Endothelial cell of umbilical vein (primary cell): ENCODE data around the gene SMURF2. TPM values are rescaled to one million over a fixed set of nuclear protein-coding genes. Genes with fewer than 3 reads are reported as not detected.

Experiments
- BruUV-seq: library from RNA; stranded (reverse); fragments of 400-500 nt; replicated peaks from 2 replicates; lab custom pipeline; 2021; lab: Mats Ljungman, UMichigan
- CTCF ChIA-PET: fragments of 300-600, 350-600 bp; sonication (Branson Sonifier 250); formaldehyde crosslinking; loops from one replicate; lab custom pipeline; 2021; ENCODE audit warnings: antibody characterized with exemption, inconsistent platforms; lab: Charles Lee
- POLR2A ChIA-PET: fragments of 300-600, 350-600 bp; sonication (Branson Sonifier 250); formaldehyde crosslinking; loops from one replicate; lab custom pipeline; 2021; ENCODE audit warnings: antibody characterized with exemption, inconsistent platforms; lab: Charles Lee
- DNase-seq: peaks from one replicate; pipeline ENCODE4 v3.0.0-alpha.2; 2011; ENCODE audit warnings: low read depth, low spot score
- FAIRE-seq: peaks from 2 replicates; lab custom pipeline; 2011; peaks lifted over from hg19 to GRCh38; lab: Jason Lieb, UNC
- H2AFZ ChIP-seq: 2 replicates; pipeline ENCODE4 v1.6.0; 2012; ENCODE audit warnings: low read depth, low read length, control low read depth, inconsistent platforms
- H3K27ac ChIP-seq: 2 replicates; pipeline ENCODE4 v1.5.1; 2011; ENCODE audit warnings: low read depth, mild to moderate bottlenecking, control low read depth, low read length, moderate library complexity; ENCODE audit not compliant: insufficient read depth
- H3K27me3 ChIP-seq, 2 experiments: 2 replicates each; pipeline versions ENCODE4 v1.6.0 to v1.6.1; 2011; ENCODE audit warnings: low read length in 2 of 2, mixed read lengths in 1 of 2; ENCODE audit not compliant: control insufficient read depth in 2 of 2, insufficient read depth in 2 of 2
- H3K36me3 ChIP-seq, 2 experiments: 2 replicates in 1 of 2; 3 replicates in 1 of 2; pipeline ENCODE4 v1.5.1; 2011; ENCODE audit warnings: low read length in 2 of 2, mild to moderate bottlenecking in 1 of 2, moderate library complexity in 1 of 2; ENCODE audit not compliant: control insufficient read depth in 2 of 2, insufficient read depth in 2 of 2; ENCODE audit errors: extremely low read depth in 1 of 2
- H3K4me1 ChIP-seq: 3 replicates; pipeline ENCODE4 v1.5.1; 2011; ENCODE audit warnings: mild to moderate bottlenecking, low read length; ENCODE audit not compliant: control insufficient read depth, insufficient read depth; ENCODE audit errors: extremely low read depth
- H3K4me2 ChIP-seq: 2 replicates; pipeline ENCODE4 v1.6.1; 2011; ENCODE audit warnings: low read length, control low read depth, mixed read lengths; ENCODE audit not compliant: insufficient read depth
- H3K4me3 ChIP-seq, 3 experiments: fragments of 200-600 bp in 1 of 3; sonication (generic), shearing (Covaris generic) in 1 of 3; replicated peaks in 1 of 3; 2 replicates each; pipeline ENCODE4 v1.5.1; 2011 to 2016; ENCODE audit warnings: control low read depth in 3 of 3, low read length in 3 of 3, mild to moderate bottlenecking in 2 of 3, inconsistent platforms in 1 of 3, low read depth in 1 of 3, moderate library complexity in 1 of 3; ENCODE audit not compliant: insufficient read depth in 1 of 3
- H3K79me2 ChIP-seq: 2 replicates; pipeline ENCODE4 v1.6.0; 2012; ENCODE audit warnings: low read length, inconsistent platforms; ENCODE audit not compliant: control insufficient read depth, insufficient read depth
- H3K9ac ChIP-seq: replicated peaks from 2 replicates; pipeline ENCODE3; 2011; ENCODE audit warnings: low read length, control low read depth; ENCODE audit not compliant: insufficient read depth; ENCODE audit errors: extremely low read depth
- H3K9me1 ChIP-seq: replicated peaks from 3 replicates; pipeline ENCODE4 v1.6.0; 2011; ENCODE audit warnings: mild to moderate bottlenecking, low read length; ENCODE audit not compliant: control insufficient read depth, insufficient read depth; ENCODE audit errors: extremely low read depth
- H3K9me3 ChIP-seq: replicated peaks from 2 replicates; pipeline ENCODE4 v1.5.1; 2012; ENCODE audit warnings: low read length, inconsistent platforms; ENCODE audit not compliant: control insufficient read depth, insufficient read depth
- H4K20me1 ChIP-seq: replicated peaks from 2 replicates; pipeline ENCODE3; 2011; ENCODE audit warnings: mild to moderate bottlenecking, low read length; ENCODE audit not compliant: control insufficient read depth, insufficient read depth; ENCODE audit errors: extremely low read depth
- CTCF ChIP-seq, 2 donors: IDR thresholded peaks; 1 replicate in 1 of 2; 2 replicates in 1 of 2; pipeline ENCODE4 v1.5.1; 2011; ENCODE audit warnings: low read length in 2 of 2, mild to moderate bottlenecking in 2 of 2, moderate library complexity in 2 of 2, control low read depth in 1 of 2, inconsistent platforms in 1 of 2, low read depth in 1 of 2; ENCODE audit not compliant: insufficient read depth in 1 of 2; ENCODE audit errors: extremely low read depth in 1 of 2
- EZH2 ChIP-seq: IDR thresholded peaks from 2 replicates; pipeline ENCODE4 v1.6.1; 2012; ENCODE audit warnings: borderline replicate concordance, low read depth, mild to moderate bottlenecking, moderate library complexity, low read length, inconsistent platforms; ENCODE audit not compliant: severe bottlenecking
- FOS ChIP-seq: IDR thresholded peaks from 2 replicates; pipeline ENCODE4 v1.6.1; 2011; ENCODE audit warnings: mild to moderate bottlenecking, low read length, moderate library complexity, borderline replicate concordance; ENCODE audit not compliant: insufficient read depth
- GATA2 ChIP-seq: IDR thresholded peaks from 2 replicates; pipeline ENCODE4 v1.7.0; 2011; ENCODE audit warnings: low read depth, mild to moderate bottlenecking, moderate library complexity, mixed read lengths, low read length; ENCODE audit not compliant: insufficient read length, insufficient read depth
- JUN ChIP-seq: IDR thresholded peaks from 2 replicates; pipeline ENCODE4 v1.6.1; 2011; ENCODE audit warnings: borderline replicate concordance, low read depth; ENCODE audit not compliant: insufficient read length, insufficient read depth
- MAX ChIP-seq: IDR thresholded peaks from 2 replicates; pipeline ENCODE4 v1.6.1; 2011; ENCODE audit not compliant: insufficient read depth, insufficient read length
- MYC ChIP-seq: IDR thresholded peaks from one replicate; pipeline ENCODE4 v1.6.1; 2011; ENCODE audit warnings: mild to moderate bottlenecking, low read depth, low read length
- POLR2A ChIP-seq: IDR thresholded peaks from 2 replicates; pipeline ENCODE4 v1.6.1; 2012; ENCODE audit warnings: low read depth, mild to moderate bottlenecking, control low read depth, low read length
- POLR2AphosphoS5 ChIP-seq: IDR thresholded peaks from 2 replicates; pipeline ENCODE4 v1.6.1; 2012; ENCODE audit warnings: low read depth, mild to moderate bottlenecking, control low read depth, low read length, moderate library complexity; ENCODE audit not compliant: insufficient read depth
- dilution Hi-C: fragments of 300-500 bp; cut with MboI; formaldehyde crosslinking; loops from one replicate; pipeline ENCODE4 v1.15.0; 2019; ENCODE audit warnings: low sequenced_read_pairs; ENCODE audit not compliant: extremely low pct_ligation_motif_present
- intact Hi-C: fragments of 100-400 bp; cut with micrococcal nuclease; formaldehyde crosslinking; loops from one replicate; pipeline ENCODE4 v1.10.0; 2022
- polyA plus RNA-seq, 4 experiments: library from polyadenylated mRNA; depleted of rRNA in 3 of 4; stranded (reverse) in 3 of 4; unstranded in 1 of 4; fragments of >200 nt; gene quantifications; 2 replicates each; pipeline versions ENCODE4 v1.2.1 to v1.2.3, GENCODE V29; 2011 to 2012; ENCODE audit warnings: missing spikeins in 1 of 4
- total RNA-seq: library from RNA; stranded (reverse); gene quantifications from 2 replicates; pipeline ENCODE4 v1.2.3, GENCODE V29; 2021

Gene SMURF2
- total and polyA plus RNA-seq, 2 donors (not counting 3 experiments of a cell fraction or from before 2014, with no cell fraction given) = 32.9 to 105 TPM

- H3K79me2 ChIP-seq = peaks cover 100% of the 10 kb centered on the region
- H3K9me3 ChIP-seq = no peaks in the 10 kb centered on the region
- intact Hi-C loops (no loop called here), dilution Hi-C loops (no loop called here)
- DNase-seq = no peak
- H3K4me1 ChIP-seq = peaks cover 38% of the 10 kb centered on the region
- H3K9ac ChIP-seq = no peak overlapping the region
- no peaks in the 10 kb centered on the region for H3K27me3 ChIP-seq
- H4K20me1 ChIP-seq = peaks cover 17% of the 10 kb centered on the region
- H3K4me3 ChIP-seq = no peak overlapping the region
- ChIA-PET CTCF (interaction anchor here (0.7 to 0.8 kb wide), 2 partner anchors 29 to 31 kb away, joined by 3 read pairs; no protein-coding TSS in a partner anchor), POLR2A (no interaction called here)
- no TSS peak for BruUV-seq
- H3K36me3 ChIP-seq = peaks cover 3 to 5% of the 10 kb centered on the region in 2 experiments
- H3K27ac ChIP-seq = no peak overlapping the region
- H3K9me1 ChIP-seq = no peaks in the 10 kb centered on the region
- TF ChIP-seq POLR2AphosphoS5 = no peak
- TF ChIP-seq GATA2 = no peak
- TF ChIP-seq CTCF (IDR thresholded peaks at IDR 0.05; ENCODE audit: extremely low read depth in 1 of 2, insufficient read depth in 1 of 2, low read depth in 1 of 2, low read length in 2 of 2) = no peak
- TF ChIP-seq POLR2A = no peak
- no peak for TF ChIP-seq MYC
- TF ChIP-seq EZH2 = no peak
- TF ChIP-seq MAX = no peak
- TF ChIP-seq FOS = no peak
- TF ChIP-seq JUN = no peak
- H2AFZ ChIP-seq = no peak overlapping the region
- FAIRE-seq = no peak
- H3K4me2 ChIP-seq = no peak overlapping the region
These were observed 10.2 kb downstream of the SMURF2 start for GRCh38 chr17:64651889-64652288.
